HG03039 (cell line): ENCODE data around the gene CAPN15.
"Not testable (repeated sequence)": the region's sequence is repeated elsewhere in the genome, so short reads cannot be mapped to it uniquely, and the experiment has no call there.

ENCODE experiments used
- ATAC-seq: cut with Tn5 transposase; IDR thresholded peaks from one replicate; pipeline ENCODE4 v1.9.1; 2021; ENCODE audit warnings: mild to moderate bottlenecking, moderate library complexity; ENCODE audit not compliant: unreplicated experiment

The CAPN15 gene

DNA sequence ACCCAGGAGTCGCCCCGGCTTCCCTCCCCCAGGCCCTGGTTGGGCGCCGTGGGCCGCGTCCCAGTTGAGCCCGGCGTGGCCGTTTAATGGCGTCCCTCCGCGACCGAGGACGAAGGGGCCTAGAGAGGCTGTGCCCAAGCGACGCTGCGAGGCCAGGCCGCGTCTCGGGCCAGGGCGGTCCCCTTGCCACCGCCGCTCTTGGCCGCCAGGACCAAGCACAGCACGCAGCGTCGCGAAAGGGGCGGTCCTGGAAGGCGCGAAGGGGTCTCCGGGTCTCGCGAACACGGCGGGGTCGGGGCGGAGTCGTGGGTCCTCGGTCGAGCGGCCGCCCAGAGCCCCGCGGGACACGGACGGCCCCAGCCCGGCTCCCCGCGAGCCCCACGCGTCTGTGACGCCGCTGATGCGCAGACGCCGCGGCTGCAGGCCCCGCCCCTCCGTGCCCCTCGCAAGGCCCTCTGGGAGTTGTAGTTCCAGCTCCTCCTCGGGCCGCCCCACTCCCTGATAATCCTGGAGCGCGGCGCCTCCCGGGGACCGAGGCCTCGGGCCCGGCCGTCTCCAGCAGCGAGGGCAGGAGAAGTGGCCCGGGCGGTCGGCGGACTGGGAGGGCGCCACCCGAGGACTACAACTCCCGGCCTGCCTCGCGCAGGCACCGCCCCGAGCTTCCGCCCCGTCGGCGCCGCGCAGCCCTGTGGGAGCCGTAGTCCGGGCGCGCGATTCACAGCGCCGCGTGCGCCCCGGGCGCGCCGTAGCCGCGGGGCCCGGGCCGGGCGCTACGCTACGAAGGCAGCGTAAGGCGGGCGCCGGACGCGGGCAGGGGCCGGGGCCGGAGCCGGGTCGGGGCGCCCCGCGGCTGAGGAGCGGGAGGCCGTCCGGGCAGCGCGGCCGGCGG is at the start of gene CAPN15:
Gene CAPN15 (plus strand): TSS at position 698 of the 889 bp plus-strand sequence. CDS start 19,127 bp downstream, outside the sequence.
- ATAC-seq: peak; percentile 64

- not testable (repeated sequence) for ATAC-seq
Observed at GRCh38 chr16:478287-478686, 49.2 kb upstream of the CAPN15 start.

GRCh38 chr16:482468-483185 is 44.9 kb upstream of the CAPN15 start:
- no peak for ATAC-seq

GRCh38 chr16:483341-484075 is 44.0 kb upstream of the CAPN15 start:
- no peak for ATAC-seq

GRCh38 chr16:489606-490005 is 37.9 kb upstream of the CAPN15 start:
- no peak for ATAC-seq

DNA sequence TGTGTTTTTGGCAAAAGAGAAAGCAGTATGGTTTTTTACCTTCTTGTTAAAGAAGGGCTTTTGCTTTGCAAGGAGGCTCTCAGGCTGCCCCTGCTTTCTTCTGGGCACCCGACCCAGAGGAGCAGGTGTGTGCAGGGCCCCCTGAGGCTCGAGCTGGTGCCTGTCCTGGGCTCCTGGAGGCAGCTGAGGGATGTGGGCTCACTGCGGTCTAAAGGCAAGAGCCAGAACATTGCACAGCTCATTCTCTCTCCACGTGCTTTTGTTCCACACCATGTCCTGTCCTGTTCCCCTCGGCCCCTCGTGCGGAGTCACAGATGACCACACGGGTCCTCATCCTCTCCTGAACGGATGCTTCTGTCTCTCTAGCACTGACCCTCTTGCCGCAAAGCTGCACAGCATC is 36.7 kb upstream of the CAPN15 start:
- ATAC-seq: no peak

DNA sequence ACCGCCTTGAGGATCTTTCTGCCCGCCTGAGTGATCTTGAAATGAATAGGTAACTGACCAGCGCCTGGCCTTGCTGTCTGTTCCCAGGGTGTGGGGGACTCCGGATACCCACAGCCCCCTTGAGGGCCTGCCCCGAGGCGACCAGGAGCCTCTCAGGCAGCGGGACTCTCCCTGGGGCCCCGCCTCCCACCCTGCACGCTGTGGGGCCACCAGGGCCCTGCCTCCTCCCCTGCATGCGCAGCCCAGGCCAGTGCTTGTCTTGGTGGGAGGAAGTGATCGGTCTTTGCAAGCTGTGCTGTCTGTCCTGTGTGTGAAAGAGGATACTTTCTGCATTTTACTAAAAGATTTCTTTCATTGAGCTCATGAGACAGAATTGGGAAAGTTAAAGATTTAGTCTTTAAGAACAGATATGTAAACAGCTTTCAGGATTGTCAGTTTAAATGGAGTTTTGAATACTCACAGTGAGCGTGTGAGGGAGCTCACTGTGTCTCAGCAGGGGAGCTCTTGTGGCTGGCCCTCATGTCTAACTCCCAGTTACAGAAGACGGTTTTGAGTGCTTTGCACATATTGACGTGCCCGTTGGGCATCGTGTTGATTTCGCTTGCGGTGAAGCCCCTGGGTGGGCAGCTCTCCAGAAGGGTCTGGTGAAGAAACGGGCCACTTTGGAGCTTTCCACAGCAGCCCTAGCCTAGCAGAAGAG is 36.1 kb upstream of the CAPN15 start:
- no peak for ATAC-seq

DNA sequence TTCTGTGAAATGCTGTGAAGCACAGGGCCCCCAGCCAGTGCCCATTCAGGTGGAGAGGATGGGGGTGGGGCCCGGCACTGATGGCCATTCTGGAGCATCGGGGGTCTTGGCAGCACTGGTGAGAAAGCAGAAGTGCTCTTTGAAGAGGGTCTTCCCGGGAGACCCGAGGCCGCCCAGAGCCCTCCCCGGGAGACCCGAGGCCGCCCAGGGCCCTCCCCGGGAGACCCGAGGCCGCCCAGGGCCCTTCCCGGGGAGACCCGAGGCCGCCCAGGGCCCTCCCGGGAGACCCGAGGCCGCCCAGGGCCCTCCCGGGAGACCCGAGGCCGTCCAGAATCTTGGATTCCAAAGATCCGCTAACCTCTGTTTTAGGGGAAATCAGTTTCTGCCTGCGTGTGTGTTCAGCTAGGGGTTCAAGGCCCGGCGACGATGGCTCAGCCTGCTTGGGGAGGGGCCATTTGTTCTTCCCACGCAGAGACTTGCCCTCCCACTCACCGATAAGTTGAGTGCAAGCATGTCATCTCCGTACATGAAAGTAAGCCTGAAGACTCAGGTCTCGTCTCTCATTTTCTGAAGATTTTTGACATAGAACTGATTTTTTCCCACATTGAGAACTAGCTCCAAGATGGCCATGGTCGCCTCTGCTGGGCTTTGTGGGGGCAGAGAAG is 35.2 kb upstream of the CAPN15 start:
- ATAC-seq: no peak

DNA sequence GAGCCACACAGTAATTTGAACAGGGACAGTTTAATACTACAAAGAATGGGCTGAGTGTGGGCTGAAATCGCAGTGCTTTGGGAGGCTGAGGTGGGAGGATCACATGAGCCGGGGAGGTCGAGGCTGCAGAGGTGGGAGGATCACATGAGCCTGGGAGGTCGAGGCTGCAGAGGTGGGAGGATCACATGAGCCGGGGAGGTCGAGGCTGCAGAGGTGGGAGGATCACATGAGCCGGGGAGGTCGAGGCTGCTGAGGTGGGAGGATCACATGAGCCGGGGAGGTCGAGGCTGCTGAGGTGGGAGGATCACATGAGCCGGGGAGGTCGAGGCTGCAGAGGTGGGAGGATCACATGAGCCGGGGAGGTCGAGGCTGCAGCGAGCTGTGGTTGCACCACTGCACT is 32.8 kb upstream of the CAPN15 start:
- not testable (repeated sequence) for ATAC-seq

DNA sequence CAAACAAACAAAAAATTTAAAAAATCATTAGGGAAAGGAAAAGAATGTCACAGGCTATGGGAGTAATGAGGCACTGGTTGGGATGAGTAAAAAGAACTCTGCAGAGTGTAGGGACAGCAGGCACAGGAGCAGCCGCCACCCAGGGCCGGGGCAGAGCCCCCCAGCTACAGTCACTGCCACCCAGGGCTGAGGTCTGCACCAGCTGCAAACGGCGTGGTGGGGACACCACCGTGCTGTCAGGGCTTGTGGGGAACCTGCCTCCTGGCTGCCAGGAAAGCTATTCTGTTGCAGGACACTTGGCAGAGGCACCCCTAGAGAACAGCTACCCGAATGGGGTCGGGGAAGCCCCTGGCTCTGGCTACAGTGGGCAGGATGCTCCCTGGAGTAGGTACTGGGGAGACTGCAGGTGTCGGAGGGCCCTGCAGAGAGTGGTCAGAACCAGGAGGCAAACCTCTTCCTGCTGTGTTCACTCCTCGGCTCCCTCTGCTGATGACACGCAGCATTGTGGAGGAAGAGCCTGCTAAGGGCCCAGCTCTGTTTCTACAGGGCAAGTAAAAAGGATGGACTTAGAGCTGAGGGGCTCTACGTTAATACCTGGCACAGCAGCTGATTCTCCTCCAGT is 32.3 kb upstream of the CAPN15 start:
- ATAC-seq: no peak

DNA sequence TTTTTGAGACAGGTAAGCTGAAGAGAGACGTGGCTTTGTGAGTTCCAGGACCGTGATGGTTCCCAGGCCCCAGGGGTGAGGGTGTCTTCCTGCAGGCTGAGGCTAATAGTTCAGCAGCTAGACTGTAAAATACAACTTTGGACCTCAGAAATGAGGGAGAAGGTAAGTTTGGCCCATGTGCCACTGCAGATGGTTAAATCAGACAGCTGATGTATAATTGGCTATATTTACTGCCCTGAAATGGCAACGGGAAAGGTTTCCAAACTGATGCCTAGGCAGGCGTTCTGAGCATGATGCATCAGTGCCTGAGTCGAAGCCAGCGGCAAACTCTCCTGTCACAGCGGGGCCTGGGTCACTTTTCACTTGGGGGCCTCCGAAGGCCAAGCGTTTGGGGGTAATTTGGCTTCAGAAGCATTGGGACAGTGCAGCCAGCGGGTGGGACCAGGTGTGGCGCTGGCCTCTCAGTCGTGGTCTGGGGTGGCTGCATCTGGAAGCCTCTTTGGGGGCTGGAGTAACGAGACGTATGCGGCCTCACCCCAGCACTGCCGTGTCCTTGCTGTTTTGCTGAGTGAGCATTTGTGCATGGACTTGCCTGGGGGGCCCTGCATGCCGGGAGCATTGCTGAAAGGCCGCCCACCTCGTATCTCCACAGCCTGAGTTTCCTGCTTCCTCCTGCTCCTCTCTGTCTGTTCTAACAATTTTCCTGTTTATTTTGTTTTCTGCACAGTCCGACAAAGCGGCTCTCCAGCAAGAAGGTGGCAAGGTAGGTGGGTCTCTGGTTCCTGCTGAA is 31.2 kb upstream of the CAPN15 start:
- no peak for ATAC-seq

GRCh38 chr16:497258-497657 is 30.3 kb upstream of the CAPN15 start:
- no peak for ATAC-seq

- ATAC-seq: no peak
Observed at GRCh38 chr16:499924-500323, 27.6 kb upstream of the CAPN15 start.

DNA sequence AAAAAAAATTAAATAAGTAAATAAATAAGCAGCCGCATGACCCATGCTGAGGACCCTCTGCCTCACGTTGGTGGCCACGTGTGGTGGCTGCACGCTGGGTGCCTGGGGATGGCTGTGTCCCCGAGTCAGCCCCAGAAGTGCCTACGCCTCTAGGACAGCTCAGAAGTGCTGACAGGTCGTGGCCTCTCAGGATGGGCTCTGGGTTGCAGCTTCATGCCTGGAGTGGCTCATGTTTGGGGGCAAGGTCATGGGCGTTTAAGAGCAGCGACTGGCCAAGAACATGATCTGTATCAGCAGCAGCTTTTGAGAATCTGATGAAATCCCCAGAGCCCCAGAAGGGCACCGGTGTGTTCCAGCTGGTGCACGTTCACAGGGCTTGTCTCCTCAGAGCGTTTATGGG is 26.8 kb upstream of the CAPN15 start:
- ATAC-seq: no peak

DNA sequence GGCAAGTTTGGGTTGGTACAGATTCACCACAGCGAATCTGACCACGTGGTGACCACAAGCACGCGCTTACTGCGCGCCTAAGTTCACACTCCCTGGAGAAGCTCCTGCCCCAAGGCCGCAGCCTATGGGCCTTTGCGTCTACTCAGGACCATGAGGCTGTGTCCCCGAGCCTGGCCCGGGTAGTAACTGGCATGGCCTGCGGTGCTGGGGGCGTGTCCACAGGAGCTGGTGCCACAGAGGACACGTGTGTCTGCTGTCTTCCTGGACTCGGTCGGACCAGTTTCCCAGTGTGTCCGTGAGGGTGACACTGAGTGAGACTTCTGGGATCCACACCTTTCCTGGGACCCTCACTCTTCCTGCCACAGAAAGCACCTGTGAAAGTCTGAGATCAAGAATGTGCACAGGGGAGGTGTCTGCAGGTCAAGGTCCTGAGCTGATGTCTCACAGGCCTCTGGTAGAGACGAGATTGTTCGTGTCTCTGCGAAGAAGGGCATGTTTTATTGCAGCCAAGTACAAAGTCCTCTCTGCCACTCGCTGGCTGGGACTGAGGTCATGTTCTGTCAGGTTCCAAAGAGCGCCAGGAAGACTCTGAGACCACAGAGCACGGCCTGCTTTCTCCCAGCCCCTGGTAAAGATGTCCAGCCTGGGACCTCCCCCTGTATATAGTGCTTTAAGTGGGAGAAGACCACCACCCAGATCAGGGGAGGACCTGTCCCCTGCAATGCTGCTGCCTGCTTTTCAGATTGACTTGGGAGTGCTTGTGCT is 25.2 kb upstream of the CAPN15 start:
- no peak for ATAC-seq

DNA sequence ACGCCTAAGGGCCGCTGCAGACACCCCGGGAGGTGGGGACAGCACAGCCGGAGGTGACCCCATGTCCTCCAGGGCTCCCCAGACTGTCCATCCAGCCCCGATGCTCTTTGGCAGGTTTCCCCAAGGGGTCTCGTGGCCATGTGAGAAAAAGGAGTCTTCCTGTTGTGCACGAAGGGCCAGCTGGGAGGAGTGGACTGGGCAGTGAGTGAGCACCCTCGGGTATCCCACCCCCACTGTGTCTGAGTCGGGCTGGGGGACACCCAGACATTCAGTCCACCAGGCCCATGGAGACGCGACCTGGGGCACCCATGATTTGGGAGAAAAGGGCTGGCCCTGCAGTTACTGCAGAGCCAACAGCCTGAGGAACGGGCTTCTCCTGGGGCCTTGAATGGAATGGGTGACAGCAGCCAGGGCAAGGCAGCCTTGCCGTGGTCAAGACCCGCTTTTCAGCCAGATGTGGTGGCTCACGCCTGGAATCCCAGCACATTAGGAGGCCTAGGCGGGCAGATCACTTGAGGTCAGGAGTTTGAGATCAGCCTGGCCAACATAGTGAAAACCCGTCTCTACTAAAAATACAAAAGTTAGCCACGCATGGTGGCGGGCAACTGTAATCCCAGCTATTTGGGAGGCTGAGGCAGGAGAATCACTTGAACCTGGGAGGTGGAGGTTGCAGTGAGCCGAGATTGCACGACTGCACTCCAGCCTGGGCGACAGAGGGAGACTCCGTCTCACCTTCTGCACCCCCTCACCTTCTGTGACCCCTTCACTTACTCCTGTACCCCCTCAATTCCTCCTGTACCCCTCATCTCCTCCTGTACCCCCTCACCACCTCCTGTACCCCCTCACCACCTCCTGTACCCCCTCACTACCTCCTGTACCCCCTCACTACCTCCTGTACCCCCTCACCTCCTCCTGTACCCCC is 24.1 kb upstream of the CAPN15 start:
- no peak for ATAC-seq
